ENCODE measurements around the gene ADGRL3. TPM values are rescaled to one million over a fixed set of nuclear protein-coding genes. Genes with fewer than 3 reads are reported as not detected.

The ADGRL3 gene
- total RNA-seq, 1 donor from 2014 or later = 34.5 TPM

DNA sequence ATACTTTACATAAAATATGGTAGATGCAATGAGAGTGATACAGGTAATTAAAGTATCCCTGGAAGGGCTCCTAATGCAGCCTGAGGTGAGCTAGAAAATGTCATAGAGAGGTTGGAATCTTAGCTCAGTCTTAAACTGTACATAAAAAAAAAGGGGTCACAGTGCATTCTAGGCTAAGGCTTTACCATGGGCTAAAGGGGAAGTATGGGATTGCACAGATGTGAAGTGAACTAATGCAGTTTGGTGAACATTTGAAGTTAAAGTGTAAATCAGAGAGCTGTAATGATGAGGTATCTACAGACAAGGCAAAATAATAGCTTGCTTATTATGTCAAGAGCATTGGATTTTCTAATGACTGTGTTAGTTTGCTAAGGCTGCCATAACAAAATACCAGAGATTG is 405.9 kb downstream of the ADGRL3 start:
- H3K36me3 Mint-ChIP-seq (ENCODE audit: low read depth) = no peaks in the 10 kb centered on the region
- peaks cover 6% of the 10 kb centered on the region for H3K9me3 Mint-ChIP-seq
- H3K4me3 Mint-ChIP-seq = no peak overlapping the region
- no peaks in the 10 kb centered on the region for H3K4me1 Mint-ChIP-seq
- no peak overlapping the region for H3K27ac Mint-ChIP-seq (ENCODE audit: unreplicated experiment)
- no peaks in the 10 kb centered on the region for H3K27me3 Mint-ChIP-seq (ENCODE audit: low read depth)
- TF ChIP-seq, protein P1, sequence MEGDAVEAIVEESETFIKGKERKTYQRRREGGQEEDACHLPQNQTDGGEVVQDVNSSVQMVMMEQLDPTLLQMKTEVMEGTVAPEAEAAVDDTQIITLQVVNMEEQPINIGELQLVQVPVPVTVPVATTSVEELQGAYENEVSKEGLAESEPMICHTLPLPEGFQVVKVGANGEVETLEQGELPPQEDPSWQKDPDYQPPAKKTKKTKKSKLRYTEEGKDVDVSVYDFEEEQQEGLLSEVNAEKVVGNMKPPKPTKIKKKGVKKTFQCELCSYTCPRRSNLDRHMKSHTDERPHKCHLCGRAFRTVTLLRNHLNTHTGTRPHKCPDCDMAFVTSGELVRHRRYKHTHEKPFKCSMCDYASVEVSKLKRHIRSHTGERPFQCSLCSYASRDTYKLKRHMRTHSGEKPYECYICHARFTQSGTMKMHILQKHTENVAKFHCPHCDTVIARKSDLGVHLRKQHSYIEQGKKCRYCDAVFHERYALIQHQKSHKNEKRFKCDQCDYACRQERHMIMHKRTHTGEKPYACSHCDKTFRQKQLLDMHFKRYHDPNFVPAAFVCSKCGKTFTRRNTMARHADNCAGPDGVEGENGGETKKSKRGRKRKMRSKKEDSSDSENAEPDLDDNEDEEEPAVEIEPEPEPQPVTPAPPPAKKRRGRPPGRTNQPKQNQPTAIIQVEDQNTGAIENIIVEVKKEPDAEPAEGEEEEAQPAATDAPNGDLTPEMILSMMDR (conservative IDR thresholded peaks at IDR 0.05) = no peak
- no peak for DNase-seq (ENCODE audit: low read depth, low spot score)

- H3K27ac Mint-ChIP-seq (ENCODE audit: unreplicated experiment) = peak overlapping the region; percentile 67
- no peak overlapping the region for H3K4me3 Mint-ChIP-seq
- TF ChIP-seq, protein P1 (conservative IDR thresholded peaks at IDR 0.05) = no peak
- no peaks in the 10 kb centered on the region for H3K36me3 Mint-ChIP-seq (ENCODE audit: low read depth)
- DNase-seq (ENCODE audit: low read depth, low spot score) = no peak
- H3K27me3 Mint-ChIP-seq (ENCODE audit: low read depth) = no peaks in the 10 kb centered on the region
- H3K4me1 Mint-ChIP-seq = peaks cover 27% of the 10 kb centered on the region
- H3K9me3 Mint-ChIP-seq = peaks cover 6% of the 10 kb centered on the region
Observed at GRCh38 chr4:61614231-61614630, 414.1 kb downstream of the ADGRL3 start.

DNA sequence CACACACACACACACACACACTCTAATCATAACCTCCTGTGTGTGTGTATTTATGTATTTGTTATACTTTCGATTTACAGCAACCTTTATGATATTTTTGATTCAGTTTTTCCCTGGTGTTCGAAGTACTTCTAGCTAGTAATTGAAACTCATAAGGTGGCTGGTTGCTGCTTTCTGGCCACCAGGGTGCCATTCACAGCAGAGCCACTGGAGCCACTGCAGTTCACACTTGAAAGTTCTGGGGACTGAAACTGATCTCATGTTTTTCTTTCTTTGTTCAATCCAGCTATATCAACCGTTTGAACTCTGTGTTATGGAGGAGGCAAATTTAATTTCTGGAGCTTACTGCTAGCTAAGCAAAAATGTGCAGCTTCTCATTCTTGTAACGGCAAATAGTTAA is 419.4 kb downstream of the ADGRL3 start:
- Mint-ChIP-seq H3K9me3 (peaks cover 7% of the 10 kb centered on the region), H3K36me3 (ENCODE audit: low read depth) (peaks cover 3% of the 10 kb centered on the region), H3K4me3 (no peak overlapping the region), H3K27ac (ENCODE audit: unreplicated experiment) (no peak overlapping the region), H3K4me1 (peaks cover 10% of the 10 kb centered on the region), H3K27me3 (ENCODE audit: low read depth) (no peaks in the 10 kb centered on the region)
- DNase-seq (ENCODE audit: low read depth, low spot score) = no peak
- TF ChIP-seq, protein P1 (conservative IDR thresholded peaks at IDR 0.05) = peak; percentile 49

GRCh38 chr4:61628282-61628681 is 428.2 kb downstream of the ADGRL3 start:
- Mint-ChIP-seq H3K27me3 (ENCODE audit: low read depth) (no peaks in the 10 kb centered on the region), H3K9me3 (peaks cover 13% of the 10 kb centered on the region), H3K36me3 (ENCODE audit: low read depth) (peaks cover 5% of the 10 kb centered on the region), H3K4me1 (peaks cover 24% of the 10 kb centered on the region), H3K4me3 (no peak overlapping the region), H3K27ac (ENCODE audit: unreplicated experiment) (no peak overlapping the region)
- TF ChIP-seq, protein P1 (conservative IDR thresholded peaks at IDR 0.05) = no peak
- DNase-seq (ENCODE audit: low read depth, low spot score) = no peak

GRCh38 chr4:61628727-61629126 is 428.6 kb downstream of the ADGRL3 start:
- H3K9me3 Mint-ChIP-seq = peaks cover 11% of the 10 kb centered on the region
- H3K36me3 Mint-ChIP-seq (ENCODE audit: low read depth) = peaks cover 5% of the 10 kb centered on the region
- H3K27ac Mint-ChIP-seq (ENCODE audit: unreplicated experiment) = no peak overlapping the region
- TF ChIP-seq, protein P1 (conservative IDR thresholded peaks at IDR 0.05) = no peak
- no peak overlapping the region for H3K4me3 Mint-ChIP-seq
- H3K4me1 Mint-ChIP-seq = peaks cover 24% of the 10 kb centered on the region
- DNase-seq (ENCODE audit: low read depth, low spot score) = no peak
- no peaks in the 10 kb centered on the region for H3K27me3 Mint-ChIP-seq (ENCODE audit: low read depth)

DNA sequence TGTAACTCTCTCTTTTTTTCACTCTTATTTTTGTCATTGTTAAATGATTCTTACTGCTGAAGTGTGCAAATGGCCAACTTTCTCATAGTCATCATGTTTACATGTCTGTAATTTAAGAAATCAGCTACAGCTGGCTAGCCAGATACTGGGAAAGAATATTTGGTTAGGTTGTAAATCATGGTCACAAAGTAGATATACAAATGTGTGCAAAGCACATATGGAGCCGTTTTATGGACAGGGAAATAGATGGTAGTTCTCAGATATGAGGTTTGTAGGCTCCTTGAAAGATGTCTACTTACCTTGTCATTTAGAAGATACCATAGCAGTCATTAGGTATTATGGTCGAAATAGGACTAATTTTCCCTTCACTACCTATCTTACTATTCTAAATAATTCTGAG is 430.4 kb downstream of the ADGRL3 start:
- Mint-ChIP-seq H3K4me1 (peaks cover 34% of the 10 kb centered on the region), H3K9me3 (peaks cover 10% of the 10 kb centered on the region), H3K27ac (ENCODE audit: unreplicated experiment) (no peak overlapping the region)

More for the DNA sequence above, 430.4 kb downstream of the ADGRL3 start:
- Mint-ChIP-seq H3K4me3 (no peak overlapping the region), H3K36me3 (ENCODE audit: low read depth) (peaks cover 9% of the 10 kb centered on the region), H3K27me3 (ENCODE audit: low read depth) (no peaks in the 10 kb centered on the region)
- no peak for DNase-seq (ENCODE audit: low read depth, low spot score)
- TF ChIP-seq, protein P1 (conservative IDR thresholded peaks at IDR 0.05) = no peak
